ENCODE results near the gene RPIA.
"Not testable (repeated sequence)": the region's sequence is repeated elsewhere in the genome, so short reads cannot be mapped to it uniquely, and the experiment has no call there.

Gene RPIA

GRCh38 chr2:88796523-88796922 is 105.0 kb downstream of the RPIA start:
- not testable (repeated sequence) for DNase-seq

- not testable (repeated sequence) for DNase-seq
Observed at GRCh38 chr2:88797164-88797563, 105.7 kb downstream of the RPIA start.
